Liver (tissue), 9 donors: ENCODE results near the gene GJB5. TPM values are rescaled to one million over a fixed set of nuclear protein-coding genes. Genes with fewer than 3 reads are reported as not detected.

Experiments used
- DNase-seq: peaks from one replicate; pipeline ENCODE4 v3.0.0-alpha.2; 2017; ENCODE audit warnings: low spot score
- H3K27ac ChIP-seq, 2 donors: one replicate each; pipeline ENCODE4 v1.7.0; 2013; ENCODE audit warnings: inconsistent platforms in 2 of 2, low read length in 2 of 2, control low read depth in 1 of 2, low read depth in 1 of 2, mild to moderate bottlenecking in 1 of 2
- H3K27me3 ChIP-seq, 4 donors: one replicate each; pipeline versions ENCODE4 v1.6.1 to v1.7.0; 2013; ENCODE audit warnings: low read length in 3 of 4, inconsistent platforms in 1 of 4, mild to moderate bottlenecking in 1 of 4, moderate library complexity in 1 of 4; ENCODE audit not compliant: control insufficient read depth in 4 of 4, insufficient read depth in 4 of 4
- H3K36me3 ChIP-seq, 4 donors: one replicate each; pipeline versions ENCODE4 v1.6.1 to v1.7.0; 2013; ENCODE audit warnings: low read length in 3 of 4, mild to moderate bottlenecking in 3 of 4, low read depth in 1 of 4, moderate library complexity in 1 of 4; ENCODE audit not compliant: control insufficient read depth in 4 of 4, insufficient read depth in 3 of 4
- H3K4me1 ChIP-seq, 4 donors: one replicate each; pipeline versions ENCODE4 v1.6.1 to v1.7.0; 2013; ENCODE audit warnings: low read length in 3 of 4, mild to moderate bottlenecking in 3 of 4, moderate library complexity in 1 of 4; ENCODE audit not compliant: control insufficient read depth in 4 of 4, insufficient read depth in 4 of 4
- H3K4me3 ChIP-seq, 3 donors: one replicate each; pipeline versions ENCODE4 v1.6.1 to v1.7.0; 2013; ENCODE audit warnings: low read length in 3 of 3, control low read depth in 1 of 3, low read depth in 1 of 3, mild to moderate bottlenecking in 1 of 3
- H3K9ac ChIP-seq, 2 donors: one replicate each; pipeline ENCODE4 v1.7.0; 2013; ENCODE audit warnings: low read length in 2 of 2, mild to moderate bottlenecking in 2 of 2, moderate library complexity in 2 of 2, control low read depth in 1 of 2, low read depth in 1 of 2
- H3K9me3 ChIP-seq, 4 donors: one replicate each; pipeline versions ENCODE4 v1.6.1 to v1.7.0; 2013; ENCODE audit warnings: low read length in 3 of 4; ENCODE audit not compliant: control insufficient read depth in 4 of 4
- ATF3 ChIP-seq: IDR thresholded peaks from 2 replicates; pipeline ENCODE4 v1.6.1; 2016; ENCODE audit warnings: antibody characterized with exemption
- CTCF ChIP-seq: fragments of 150-350 bp; IDR thresholded peaks from 2 replicates; pipeline ENCODE4 v1.5.1; 2017; ENCODE audit warnings: improper control_type of control experiment, low read depth, low read length; ENCODE audit not compliant: missing input control
- EGR1 ChIP-seq, 2 donors: IDR thresholded peaks; 2 replicates each; pipeline ENCODE4 v1.6.1; 2016 to 2018; ENCODE audit warnings: antibody characterized with exemption in 2 of 2, low read depth in 2 of 2
- FOXA1 ChIP-seq: IDR thresholded peaks from 2 replicates; pipeline ENCODE4 v1.6.1; 2016; ENCODE audit warnings: antibody characterized with exemption
- FOXA2 ChIP-seq: IDR thresholded peaks from 2 replicates; pipeline ENCODE4 v1.6.1; 2016; ENCODE audit warnings: antibody characterized with exemption
- GABPA ChIP-seq, 2 donors: IDR thresholded peaks in 1 of 2; conservative IDR thresholded peaks in 1 of 2; 2 replicates each; pipeline ENCODE4 v1.6.1; 2016; ENCODE audit warnings: antibody characterized with exemption in 2 of 2, mild to moderate bottlenecking in 1 of 2, moderate library complexity in 1 of 2
- HNF4A ChIP-seq, 2 donors: conservative IDR thresholded peaks; 2 replicates each; pipeline ENCODE4 v1.6.1; 2016; ENCODE audit warnings: antibody characterized with exemption in 2 of 2, mild to moderate bottlenecking in 2 of 2
- JUND ChIP-seq, 2 donors: IDR thresholded peaks; 2 replicates each; pipeline ENCODE4 v1.6.1; 2016; ENCODE audit warnings: antibody characterized with exemption in 2 of 2
- MAX ChIP-seq: IDR thresholded peaks from 2 replicates; pipeline ENCODE4 v1.6.1; 2016; ENCODE audit warnings: antibody characterized with exemption
- RAD21 ChIP-seq, 2 donors: IDR thresholded peaks; 2 replicates each; pipeline ENCODE4 v1.6.1; 2016; ENCODE audit warnings: antibody characterized with exemption in 2 of 2, mild to moderate bottlenecking in 2 of 2
- RXRA ChIP-seq, 2 donors: IDR thresholded peaks; 2 replicates each; pipeline ENCODE4 v1.6.1; 2017 to 2018; ENCODE audit warnings: antibody characterized with exemption in 2 of 2, mild to moderate bottlenecking in 1 of 2
- SP1 ChIP-seq: IDR thresholded peaks from 2 replicates; pipeline ENCODE4 v1.6.1; 2018; ENCODE audit warnings: antibody characterized with exemption, mild to moderate bottlenecking
- TAF1 ChIP-seq: conservative IDR thresholded peaks from 2 replicates; pipeline ENCODE4 v1.6.1; 2016; ENCODE audit warnings: antibody characterized with exemption, mild to moderate bottlenecking
- YY1 ChIP-seq: IDR thresholded peaks from 2 replicates; pipeline ENCODE4 v1.6.1; 2016; ENCODE audit warnings: antibody characterized with exemption, mild to moderate bottlenecking
- ZBTB33 ChIP-seq: IDR thresholded peaks from 2 replicates; pipeline ENCODE4 v1.6.1; 2016; ENCODE audit warnings: antibody characterized with exemption
- WGBS: extraction: QIAGEN DNeasy Blood & Tissue Kit; methylation state at CpG from one replicate; pipeline ENCODE4 v1.1.7; 2013; 5-methylcytosine and 5-hydroxymethylcytosine counted together
- polyA plus RNA-seq, 2 donors: library from polyadenylated mRNA; stranded (reverse) in 1 of 2; unstranded in 1 of 2; fragments of 200-250 nt in 1 of 2; fragments of >200 nt in 1 of 2; fragmentation: Nextera tagmentation in 1 of 2; extraction: Ambion mirVana in 1 of 2; gene quantifications; one replicate each; pipeline versions ENCODE4 v1.2.1 to v1.2.3, GENCODE V29; 2013 to 2015
- total RNA-seq, 2 donors: library from RNA; depleted of rRNA; stranded (reverse); fragments of >200 nt; gene quantifications; one replicate each; pipeline ENCODE4 v1.2.3, GENCODE V29; 2014
- donor health status: healthy.
- donor health status: healthy.
- donor health status: healthy.
- donor health status: healthy.
- donor health status: healthy.

Gene GJB5
- total and polyA plus RNA-seq, 4 donors: not detected

- H3K9ac ChIP-seq: no peak overlapping the region
- peaks cover 0 to 5% (median 2%) of the 10 kb centered on the region in 4 donors for H3K4me1 ChIP-seq
- no peak for TF ChIP-seq FOXA1
- no peak for TF ChIP-seq ZBTB33
- no peak for TF ChIP-seq MAX
- no peak for TF ChIP-seq TAF1
- no peak for TF ChIP-seq JUND (IDR thresholded peaks at IDR 0.05)
- TF ChIP-seq RXRA (IDR thresholded peaks at IDR 0.05): no peak
- TF ChIP-seq GABPA (IDR thresholded peaks at IDR 0.05 in 1 of 2, conservative IDR thresholded peaks at IDR 0.05 in 1 of 2): no peak
- TF ChIP-seq CTCF: no peak
- TF ChIP-seq SP1: no peak
- TF ChIP-seq YY1: no peak
- no peak for TF ChIP-seq HNF4A (conservative IDR thresholded peaks at IDR 0.05)
- TF ChIP-seq EGR1 (IDR thresholded peaks at IDR 0.05; ENCODE audit: low read depth in 2 of 2): no peak
- no peaks in the 10 kb centered on the region for H3K27me3 ChIP-seq
- no peak overlapping the region for H3K27ac ChIP-seq
- 60% methylated on average over 3 of the region's 3 CpGs for WGBS
- DNase-seq: no peak
- no peaks in the 10 kb centered on the region for H3K36me3 ChIP-seq
- H3K4me3 ChIP-seq: no peak overlapping the region
- no peaks in the 10 kb centered on the region for H3K9me3 ChIP-seq
Measured at GRCh38 chr1:34739613-34740012, 15.2 kb upstream of the GJB5 start.

- no peak for DNase-seq
- Histone ChIP-seq H3K36me3 (no peaks in the 10 kb centered on the region), H3K27me3 (no peaks in the 10 kb centered on the region), H3K27ac (no peak overlapping the region), H3K9ac (no peak overlapping the region), H3K4me3 (no peak overlapping the region), H3K4me1 (peaks cover 0 to 5% (median 2%) of the 10 kb centered on the region in 4 donors), H3K9me3 (no peaks in the 10 kb centered on the region)
- 53% methylated on average over 18 of the region's 18 CpGs for WGBS
- TF ChIP-seq JUND (IDR thresholded peaks at IDR 0.05): no peak
- TF ChIP-seq EGR1 (IDR thresholded peaks at IDR 0.05; ENCODE audit: low read depth in 2 of 2): no peak
- TF ChIP-seq RAD21 (IDR thresholded peaks at IDR 0.05): no peak
- TF ChIP-seq TAF1: no peak
- TF ChIP-seq GABPA (IDR thresholded peaks at IDR 0.05 in 1 of 2, conservative IDR thresholded peaks at IDR 0.05 in 1 of 2): no peak
- TF ChIP-seq CTCF: no peak
- TF ChIP-seq ATF3: no peak
- TF ChIP-seq SP1: no peak
- TF ChIP-seq FOXA2: no peak
- no peak for TF ChIP-seq ZBTB33
- no peak for TF ChIP-seq FOXA1
Measured at GRCh38 chr1:34740161-34740868, 14.5 kb upstream of the GJB5 start.
